Calu3 (cell line): Measurements from ENCODE around the gene PLBD2. TPM values are rescaled to one million over a fixed set of nuclear protein-coding genes. Genes with fewer than 3 reads are reported as not detected.

ENCODE experiments used
- BruUV-seq: library from RNA; stranded (reverse); fragments of 400-500 nt; replicated peaks from 2 replicates; lab custom pipeline; 2021; lab: Mats Ljungman, UMichigan
- CTCF ChIA-PET: fragments of 300-600 bp; sonication (Branson Sonifier 250); formaldehyde crosslinking; loops from one replicate; lab custom pipeline; 2022; ENCODE audit warnings: antibody characterized with exemption; lab: Charles Lee
- DNase-seq: peaks from one replicate; pipeline ENCODE4 v3.0.0; 2022
- H3K27ac Mint-ChIP-seq: one replicate; pipeline ENCODE4 v1.8.0; 2022; ENCODE audit warnings: mixed read lengths; ENCODE audit not compliant: unreplicated experiment
- H3K27me3 Mint-ChIP-seq: one replicate; pipeline ENCODE4 v1.8.0; 2022; ENCODE audit warnings: mixed read lengths; ENCODE audit not compliant: unreplicated experiment
- H3K36me3 Mint-ChIP-seq: one replicate; pipeline ENCODE4 v1.8.0; 2022; ENCODE audit warnings: mild to moderate bottlenecking, moderate library complexity, mixed read lengths; ENCODE audit not compliant: insufficient read depth, unreplicated experiment
- H3K4me1 Mint-ChIP-seq: one replicate; pipeline ENCODE4 v1.8.0; 2022; ENCODE audit warnings: mild to moderate bottlenecking, low read depth, mixed read lengths; ENCODE audit not compliant: unreplicated experiment
- H3K4me3 Mint-ChIP-seq: one replicate; pipeline ENCODE4 v1.8.0; 2022; ENCODE audit warnings: mild to moderate bottlenecking, low read depth, moderate library complexity, mixed read lengths; ENCODE audit not compliant: unreplicated experiment
- H3K9me3 Mint-ChIP-seq: one replicate; pipeline ENCODE4 v1.8.0; 2022; ENCODE audit warnings: low read depth, mixed read lengths; ENCODE audit not compliant: unreplicated experiment
- intact Hi-C: fragments of 100-400 bp; cut with micrococcal nuclease; formaldehyde crosslinking; loops from one replicate; pipeline ENCODE4 v1.10.0; 2022; ENCODE audit not compliant: unreplicated experiment
- total RNA-seq: library from RNA; stranded (reverse); gene quantifications from 2 replicates; pipeline ENCODE4 v1.2.3, GENCODE V29; 2022
- TF ChIP-seq, protein P1 (sequence below): fragments of 200-600 bp; IDR thresholded peaks from one replicate; pipeline ENCODE4 v1.8.0; 2022; ENCODE audit warnings: antibody characterized with exemption; ENCODE audit not compliant: unreplicated experiment

The PLBD2 gene
- total RNA-seq, 1 experiment from 2014 or later: 31.5 TPM

DNA sequence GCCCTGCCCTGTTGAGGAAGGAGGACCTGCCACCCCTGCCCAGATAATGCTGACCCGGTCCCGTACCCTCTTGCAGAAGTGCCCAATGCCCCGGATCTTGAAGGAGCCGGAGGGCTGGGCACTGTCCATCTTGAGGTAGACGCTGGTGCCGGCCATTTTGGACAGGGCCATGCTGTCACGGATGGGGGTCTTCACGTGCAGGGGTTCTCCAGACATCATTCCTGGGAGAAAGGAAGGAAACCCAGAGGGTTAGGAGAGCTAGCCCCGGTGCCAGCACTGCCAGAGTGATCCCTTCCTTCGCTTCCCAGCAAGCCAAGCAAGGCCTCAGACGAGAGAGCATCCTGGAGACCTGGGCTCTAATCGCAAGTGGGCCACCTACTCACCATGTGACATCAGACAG, 41.1 kb downstream of the PLBD2 start:
- Mint-ChIP-seq H3K27ac (no peak overlapping the region), H3K36me3 (no peaks in the 10 kb centered on the region), H3K4me3 (no peak overlapping the region), H3K27me3 (peaks cover 44% of the 10 kb centered on the region), H3K9me3 (no peaks in the 10 kb centered on the region), H3K4me1 (peaks cover 4% of the 10 kb centered on the region)
- CTCF ChIA-PET: no interaction called here
- TF ChIP-seq, protein P1, sequence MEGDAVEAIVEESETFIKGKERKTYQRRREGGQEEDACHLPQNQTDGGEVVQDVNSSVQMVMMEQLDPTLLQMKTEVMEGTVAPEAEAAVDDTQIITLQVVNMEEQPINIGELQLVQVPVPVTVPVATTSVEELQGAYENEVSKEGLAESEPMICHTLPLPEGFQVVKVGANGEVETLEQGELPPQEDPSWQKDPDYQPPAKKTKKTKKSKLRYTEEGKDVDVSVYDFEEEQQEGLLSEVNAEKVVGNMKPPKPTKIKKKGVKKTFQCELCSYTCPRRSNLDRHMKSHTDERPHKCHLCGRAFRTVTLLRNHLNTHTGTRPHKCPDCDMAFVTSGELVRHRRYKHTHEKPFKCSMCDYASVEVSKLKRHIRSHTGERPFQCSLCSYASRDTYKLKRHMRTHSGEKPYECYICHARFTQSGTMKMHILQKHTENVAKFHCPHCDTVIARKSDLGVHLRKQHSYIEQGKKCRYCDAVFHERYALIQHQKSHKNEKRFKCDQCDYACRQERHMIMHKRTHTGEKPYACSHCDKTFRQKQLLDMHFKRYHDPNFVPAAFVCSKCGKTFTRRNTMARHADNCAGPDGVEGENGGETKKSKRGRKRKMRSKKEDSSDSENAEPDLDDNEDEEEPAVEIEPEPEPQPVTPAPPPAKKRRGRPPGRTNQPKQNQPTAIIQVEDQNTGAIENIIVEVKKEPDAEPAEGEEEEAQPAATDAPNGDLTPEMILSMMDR: no peak
- no peak for DNase-seq
- no TSS peak for BruUV-seq
- intact Hi-C loops: no loop called here

DNA sequence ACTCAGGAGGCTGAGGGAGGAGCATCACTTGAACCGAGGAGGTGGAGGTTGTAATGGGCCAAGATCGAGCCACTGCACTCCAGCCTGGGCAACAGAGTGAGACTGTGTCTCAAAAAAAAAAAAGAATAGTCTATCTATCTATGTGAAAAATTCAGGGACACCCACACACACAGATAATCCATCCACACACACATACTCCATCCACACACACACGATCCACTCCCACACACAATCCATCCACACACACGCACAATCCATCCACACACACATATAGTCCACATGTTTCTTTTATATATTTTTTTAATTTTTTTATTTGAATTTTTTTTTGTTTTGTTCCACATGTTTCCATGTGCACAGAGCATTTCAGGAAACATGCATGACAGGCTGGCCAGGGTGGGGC, 42.0 kb downstream of the PLBD2 start:
- TF ChIP-seq, protein P1: no peak
- no peak overlapping the region for H3K4me3 Mint-ChIP-seq
- CTCF ChIA-PET: no interaction called here

DNA sequence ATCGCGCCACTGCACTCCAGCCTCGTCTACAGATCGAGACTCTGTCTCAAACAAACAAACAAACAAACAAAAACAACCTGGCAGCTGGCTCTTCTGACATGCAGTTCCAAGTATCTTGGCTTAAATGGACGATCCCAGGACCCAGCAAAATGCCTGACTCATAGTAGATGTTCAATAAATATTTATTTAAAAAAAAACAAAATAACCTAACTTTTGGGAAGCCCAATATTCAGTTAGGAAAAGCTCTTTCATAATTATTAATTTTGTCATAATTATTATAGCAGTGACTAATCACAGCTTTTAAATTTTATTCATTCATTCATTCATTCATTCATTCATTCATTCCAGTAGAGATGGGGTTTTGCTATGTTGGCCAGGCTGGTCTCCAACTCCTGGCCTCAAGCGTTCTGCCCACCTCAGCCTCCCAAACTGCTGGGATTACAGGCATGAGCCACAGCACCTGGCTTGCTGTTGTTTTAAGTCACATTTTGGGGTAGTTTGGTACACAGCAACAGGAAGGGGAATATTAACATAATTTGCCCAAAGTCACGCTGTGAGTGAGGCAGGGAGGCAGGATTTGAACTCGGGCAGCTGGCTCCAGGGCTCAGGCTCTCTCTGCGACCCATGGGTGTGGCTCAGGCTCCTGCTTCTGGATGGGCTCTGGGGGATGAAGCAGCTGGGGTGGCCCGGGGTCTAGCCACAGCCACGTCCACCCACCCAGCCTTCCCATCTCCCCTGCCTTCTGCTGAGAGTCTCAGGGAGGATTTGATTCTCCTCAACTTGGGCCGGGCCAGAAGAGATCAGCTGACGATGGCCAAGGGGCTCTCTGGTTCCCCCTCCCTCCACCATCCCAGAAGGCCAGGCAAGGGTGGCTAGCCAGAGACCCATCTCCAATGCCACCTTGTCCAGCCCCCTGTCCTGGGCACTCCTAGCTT, 42.9 kb downstream of the PLBD2 start:
- no peak overlapping the region for H3K4me3 Mint-ChIP-seq
- BruUV-seq: no TSS peak
- no peaks in the 10 kb centered on the region for H3K9me3 Mint-ChIP-seq
- no peak for DNase-seq
- no peak overlapping the region for H3K27ac Mint-ChIP-seq
- H3K4me1 Mint-ChIP-seq: peaks cover 7% of the 10 kb centered on the region
- CTCF ChIA-PET: no interaction called here
- TF ChIP-seq, protein P1: no peak
- intact Hi-C loops: no loop called here
- no peaks in the 10 kb centered on the region for H3K36me3 Mint-ChIP-seq
- H3K27me3 Mint-ChIP-seq: peaks cover 44% of the 10 kb centered on the region

More for the DNA sequence above, 42.0 kb downstream of the PLBD2 start:
- Mint-ChIP-seq H3K27me3 (peaks cover 44% of the 10 kb centered on the region), H3K27ac (no peak overlapping the region), H3K4me1 (peaks cover 7% of the 10 kb centered on the region), H3K36me3 (no peaks in the 10 kb centered on the region), H3K9me3 (no peaks in the 10 kb centered on the region)
- no peak for DNase-seq
- BruUV-seq: no TSS peak
- intact Hi-C loops: no loop called here

DNA sequence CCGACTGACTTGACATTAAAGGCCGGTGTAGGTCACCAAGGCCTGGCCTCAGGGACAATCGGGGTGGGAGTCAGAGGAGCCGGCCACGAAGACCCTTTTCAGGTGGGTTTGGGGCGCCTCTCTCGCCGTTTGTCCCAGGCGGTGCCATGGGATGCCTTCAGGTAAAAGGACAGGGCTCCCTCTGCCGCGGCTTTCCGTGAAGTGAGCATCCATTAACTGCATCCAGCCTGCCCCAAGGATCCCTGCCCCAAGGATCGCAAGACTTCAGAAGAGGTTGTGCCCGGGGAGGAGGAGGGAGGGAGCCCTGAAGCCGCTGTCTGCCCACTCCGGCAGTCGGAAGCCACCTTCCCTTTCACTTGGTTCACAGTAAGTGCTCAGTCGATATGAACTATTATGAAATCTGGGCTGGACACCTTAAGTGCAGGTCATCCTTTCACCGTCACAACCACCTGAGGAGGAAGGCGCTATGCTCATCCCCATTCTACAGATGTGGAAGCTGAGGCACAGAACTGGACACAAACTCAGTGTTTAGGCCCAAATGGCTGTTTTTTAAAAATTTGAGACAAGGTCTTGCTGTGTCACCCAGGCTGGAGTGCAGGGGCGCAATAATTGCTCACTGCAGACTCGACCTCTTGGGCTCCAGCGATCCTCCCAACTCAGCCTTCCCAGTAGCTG, 44.3 kb downstream of the PLBD2 start:
- no peaks in the 10 kb centered on the region for H3K36me3 Mint-ChIP-seq
- H3K27me3 Mint-ChIP-seq: peaks cover 32% of the 10 kb centered on the region
- CTCF ChIA-PET: no interaction called here
- no peaks in the 10 kb centered on the region for H3K9me3 Mint-ChIP-seq
- TF ChIP-seq, protein P1: no peak
- H3K4me3 Mint-ChIP-seq: no peak overlapping the region
- intact Hi-C loops: no loop called here
- H3K4me1 Mint-ChIP-seq: peaks cover 7% of the 10 kb centered on the region
- no TSS peak for BruUV-seq
- no peak overlapping the region for H3K27ac Mint-ChIP-seq
- DNase-seq: no peak
